PC-9 (cell line): Measurements from ENCODE around the gene SOD3.

Source experiments
- CTCF ChIP-seq: fragments of 200-600 bp; sonication (generic); conservative IDR thresholded peaks from 2 replicates; pipeline ENCODE4 v1.6.1; 2017; ENCODE audit warnings: mixed run types, antibody characterized with exemption, mild to moderate bottlenecking, moderate library complexity
- EZH2 ChIP-seq: fragments of 200-600 bp; sonication (generic); IDR thresholded peaks from 2 replicates; pipeline ENCODE4 v1.8.0; 2017; ENCODE audit warnings: antibody characterized with exemption, low read depth

- TF ChIP-seq CTCF (no peak), EZH2 (no peak)
These were observed 25.2 kb downstream of the SOD3 start for GRCh38 chr4:24820541-24820940.
